T-helper 2 cell treated with Interferon-gamma antibody and Interleukin-4, amounts not matched to agents 5 μg/mL and 100 μg/mL, for 36 hours (primary cell): ENCODE measurements around the gene CERK.
"Not testable (repeated sequence)": the region's sequence is repeated elsewhere in the genome, so short reads cannot be mapped to it uniquely, and the experiment has no call there.

Source experiments
- DNase-seq: peaks from one replicate; pipeline ENCODE4 v3.0.0; 2021; ENCODE audit warnings: low spot score
- H3K27ac Mint-ChIP-seq: one replicate; pipeline ENCODE4 v1.8.0; 2021; ENCODE audit warnings: mild to moderate bottlenecking, mixed read lengths
- H3K27me3 Mint-ChIP-seq: one replicate; pipeline ENCODE4 v1.8.0; 2021; ENCODE audit warnings: low read depth, mixed read lengths
- H3K36me3 Mint-ChIP-seq: one replicate; pipeline ENCODE4 v1.8.0; 2021; ENCODE audit warnings: low read depth, mixed read lengths
- H3K4me1 Mint-ChIP-seq: one replicate; pipeline ENCODE4 v1.8.0; 2021; ENCODE audit warnings: low read depth, mixed read lengths
- H3K4me3 Mint-ChIP-seq: one replicate; pipeline ENCODE4 v1.8.0; 2022; ENCODE audit warnings: mild to moderate bottlenecking, moderate library complexity, mixed read lengths
- H3K9me3 Mint-ChIP-seq: one replicate; pipeline ENCODE4 v1.8.0; 2021; ENCODE audit warnings: mixed read lengths

Gene CERK

GRCh38 chr22:46737976-46738646 lies at the start of gene CERK:
Gene CERK (minus strand): TSS chr22:46738252. CDS start chr22:46738148, 104 bp downstream.
- peaks cover 29% of the 10 kb centered on the region for H3K4me1 Mint-ChIP-seq
- H3K27ac Mint-ChIP-seq, result peak within 1 kb of the TSS; percentile 95
- peaks cover 11% of the 10 kb centered on the region for H3K36me3 Mint-ChIP-seq
- DNase-seq, result peak; percentile 68
- no peaks in the 10 kb centered on the region for H3K27me3 Mint-ChIP-seq
- peak within 1 kb of the TSS; percentile 98 for H3K4me3 Mint-ChIP-seq
- peaks cover 6% of the 10 kb centered on the region for H3K9me3 Mint-ChIP-seq

GRCh38 chr22:46783721-46784120 lies 45.7 kb upstream of the CERK start:
- Mint-ChIP-seq H3K4me1 (peaks cover 10% of the 10 kb centered on the region), H3K27me3 (no peaks in the 10 kb centered on the region), H3K9me3 (no peaks in the 10 kb centered on the region), H3K36me3 (peaks cover 16% of the 10 kb centered on the region), H3K4me3 (no peak overlapping the region), H3K27ac (no peak overlapping the region)
- DNase-seq, result no peak

GRCh38 chr22:46782200-46782599 lies 44.1 kb upstream of the CERK start:
- not testable (repeated sequence) for H3K27ac Mint-ChIP-seq, H3K27me3 Mint-ChIP-seq, H3K9me3 Mint-ChIP-seq, H3K4me3 Mint-ChIP-seq, DNase-seq, H3K4me1 Mint-ChIP-seq, H3K36me3 Mint-ChIP-seq

GRCh38 chr22:46781291-46781690 lies 43.2 kb upstream of the CERK start:
- no peaks in the 10 kb centered on the region for H3K27me3 Mint-ChIP-seq
- no peak for DNase-seq
- H3K4me3 Mint-ChIP-seq, result no peak overlapping the region
- H3K27ac Mint-ChIP-seq, result no peak overlapping the region
- no peaks in the 10 kb centered on the region for H3K9me3 Mint-ChIP-seq
- H3K36me3 Mint-ChIP-seq, result peaks cover 6% of the 10 kb centered on the region
- H3K4me1 Mint-ChIP-seq, result peaks cover 15% of the 10 kb centered on the region

- Mint-ChIP-seq H3K27ac (no peak overlapping the region), H3K4me3 (no peak overlapping the region), H3K36me3 (peaks cover 8% of the 10 kb centered on the region), H3K27me3 (no peaks in the 10 kb centered on the region), H3K4me1 (peaks cover 24% of the 10 kb centered on the region), H3K9me3 (no peaks in the 10 kb centered on the region)
- DNase-seq, result no peak
These were observed 42.4 kb upstream of the CERK start for GRCh38 chr22:46780453-46780852.

- no peak overlapping the region for H3K4me3 Mint-ChIP-seq
- no peak overlapping the region for H3K27ac Mint-ChIP-seq
- no peak for DNase-seq
- H3K27me3 Mint-ChIP-seq, result no peaks in the 10 kb centered on the region
- peaks cover 10% of the 10 kb centered on the region for H3K36me3 Mint-ChIP-seq
- peaks cover 32% of the 10 kb centered on the region for H3K4me1 Mint-ChIP-seq
- no peaks in the 10 kb centered on the region for H3K9me3 Mint-ChIP-seq
These were observed 41.6 kb upstream of the CERK start for GRCh38 chr22:46779651-46780050.

GRCh38 chr22:46779023-46779422 lies 41.0 kb upstream of the CERK start:
- no peak overlapping the region for H3K4me3 Mint-ChIP-seq
- peaks cover 36% of the 10 kb centered on the region for H3K4me1 Mint-ChIP-seq
- H3K36me3 Mint-ChIP-seq, result peaks cover 9% of the 10 kb centered on the region
- no peak for DNase-seq
- no peak overlapping the region for H3K27ac Mint-ChIP-seq
- no peaks in the 10 kb centered on the region for H3K9me3 Mint-ChIP-seq
- no peaks in the 10 kb centered on the region for H3K27me3 Mint-ChIP-seq

GRCh38 chr22:46777609-46777970 lies 39.5 kb upstream of the CERK start:
- Mint-ChIP-seq H3K9me3 (no peaks in the 10 kb centered on the region), H3K27ac (peak overlapping the region; percentile 80), H3K4me1 (peaks cover 46% of the 10 kb centered on the region), H3K36me3 (peaks cover 4% of the 10 kb centered on the region), H3K4me3 (peak overlapping the region; percentile 79), H3K27me3 (no peaks in the 10 kb centered on the region)
- DNase-seq, result no peak

- Mint-ChIP-seq H3K9me3 (no peaks in the 10 kb centered on the region), H3K27ac (peak overlapping the region; percentile 80), H3K4me1 (peaks cover 46% of the 10 kb centered on the region), H3K27me3 (no peaks in the 10 kb centered on the region), H3K36me3 (peaks cover 4% of the 10 kb centered on the region), H3K4me3 (peak overlapping the region; percentile 79)
- DNase-seq, result no peak
These were observed 39.0 kb upstream of the CERK start for GRCh38 chr22:46776876-46777608.

GRCh38 chr22:46775850-46776826 lies 38.1 kb upstream of the CERK start:
- Mint-ChIP-seq H3K4me1 (peaks cover 46% of the 10 kb centered on the region), H3K4me3 (peak overlapping the region; percentile 79), H3K9me3 (no peaks in the 10 kb centered on the region), H3K36me3 (peaks cover 4% of the 10 kb centered on the region), H3K27me3 (no peaks in the 10 kb centered on the region), H3K27ac (peak overlapping the region; percentile 80)
- no peak for DNase-seq

GRCh38 chr22:46774980-46775849 lies 37.2 kb upstream of the CERK start:
- Mint-ChIP-seq H3K4me3 (peak overlapping the region; percentile 79), H3K27ac (peak overlapping the region; percentile 80), H3K27me3 (no peaks in the 10 kb centered on the region), H3K4me1 (peaks cover 50% of the 10 kb centered on the region), H3K9me3 (no peaks in the 10 kb centered on the region), H3K36me3 (peaks cover 7% of the 10 kb centered on the region)
- no peak for DNase-seq

- Mint-ChIP-seq H3K36me3 (peaks cover 9% of the 10 kb centered on the region), H3K9me3 (no peaks in the 10 kb centered on the region), H3K4me1 (peaks cover 50% of the 10 kb centered on the region), H3K4me3 (peak overlapping the region; percentile 79), H3K27ac (peak overlapping the region; percentile 80), H3K27me3 (no peaks in the 10 kb centered on the region)
- no peak for DNase-seq
These were observed 36.4 kb upstream of the CERK start for GRCh38 chr22:46774253-46774979.
